ENCODE results near the gene CRACDL.

Gene CRACDL

GRCh38 chr2:98867539-98868309 lies 68.3 kb downstream of the CRACDL start:
- no peak overlapping the region for H3K4me3 ChIP-seq (ENCODE audit: low read depth, low read length)

- no peak overlapping the region for H3K4me3 ChIP-seq (ENCODE audit: low read depth, low read length)
These were observed 70.0 kb downstream of the CRACDL start for GRCh38 chr2:98866033-98866432.

- H3K4me3 ChIP-seq (ENCODE audit: low read depth, low read length): no peak overlapping the region
These were observed 74.4 kb downstream of the CRACDL start for GRCh38 chr2:98861601-98862000.

- no peak overlapping the region for H3K4me3 ChIP-seq (ENCODE audit: low read depth, low read length)
These were observed 76.7 kb downstream of the CRACDL start for GRCh38 chr2:98859323-98859722.

- no peak overlapping the region for H3K4me3 ChIP-seq (ENCODE audit: low read depth, low read length)
These were observed 79.0 kb downstream of the CRACDL start for GRCh38 chr2:98857001-98857400.

GRCh38 chr2:98854682-98855081 lies 81.3 kb downstream of the CRACDL start:
- H3K4me3 ChIP-seq (ENCODE audit: low read depth, low read length): no peak overlapping the region

- H3K4me3 ChIP-seq (ENCODE audit: low read depth, low read length): no peak overlapping the region
These were observed 83.1 kb downstream of the CRACDL start for GRCh38 chr2:98852932-98853331.

GRCh38 chr2:98850074-98850473 lies 86.0 kb downstream of the CRACDL start:
- no peak overlapping the region for H3K4me3 ChIP-seq (ENCODE audit: low read depth, low read length)

GRCh38 chr2:98849113-98849512 lies 86.9 kb downstream of the CRACDL start:
- no peak overlapping the region for H3K4me3 ChIP-seq (ENCODE audit: low read depth, low read length)

GRCh38 chr2:98847853-98848252 lies 88.2 kb downstream of the CRACDL start:
- no peak overlapping the region for H3K4me3 ChIP-seq (ENCODE audit: low read depth, low read length)

GRCh38 chr2:98846041-98846440 lies 90.0 kb downstream of the CRACDL start:
- no peak overlapping the region for H3K4me3 ChIP-seq (ENCODE audit: low read depth, low read length)

GRCh38 chr2:98842136-98842535 lies 93.9 kb downstream of the CRACDL start:
- H3K4me3 ChIP-seq (ENCODE audit: low read depth, low read length): no peak overlapping the region

- H3K4me3 ChIP-seq (ENCODE audit: low read depth, low read length): no peak overlapping the region
These were observed 96.7 kb downstream of the CRACDL start for GRCh38 chr2:98839292-98839691.

- H3K4me3 ChIP-seq (ENCODE audit: low read depth, low read length): no peak overlapping the region
These were observed 100.1 kb downstream of the CRACDL start for GRCh38 chr2:98835831-98836385.

GRCh38 chr2:98833917-98834263 lies 102.1 kb downstream of the CRACDL start:
- H3K4me3 ChIP-seq (ENCODE audit: low read depth, low read length): no peak overlapping the region

GRCh38 chr2:98833172-98833916 lies 102.7 kb downstream of the CRACDL start:
- no peak overlapping the region for H3K4me3 ChIP-seq (ENCODE audit: low read depth, low read length)

- no peak overlapping the region for H3K4me3 ChIP-seq (ENCODE audit: low read depth, low read length)
These were observed 103.9 kb downstream of the CRACDL start for GRCh38 chr2:98832172-98832571.

- H3K4me3 ChIP-seq (ENCODE audit: low read depth, low read length): no peak overlapping the region
These were observed 105.4 kb downstream of the CRACDL start for GRCh38 chr2:98830571-98831145.

- H3K4me3 ChIP-seq (ENCODE audit: low read depth, low read length): no peak overlapping the region
These were observed 106.3 kb downstream of the CRACDL start for GRCh38 chr2:98829581-98830270.

GRCh38 chr2:98828793-98829371 lies 107.1 kb downstream of the CRACDL start:
- no peak overlapping the region for H3K4me3 ChIP-seq (ENCODE audit: low read depth, low read length)

GRCh38 chr2:98828369-98828744 lies 107.7 kb downstream of the CRACDL start:
- H3K4me3 ChIP-seq (ENCODE audit: low read depth, low read length): no peak overlapping the region
